DMS53 treated with DMSO at 0.1 percent for 48 hours (cell line): ENCODE measurements around the gene FRG2.
"Not testable (repeated sequence)": the region's sequence is repeated elsewhere in the genome, so short reads cannot be mapped to it uniquely, and the experiment has no call there.

Source experiments
- DNase-seq: peaks from one replicate; lab custom pipeline; 2025; ENCODE audit not compliant: unreplicated experiment; lab: John Stamatoyannopoulos, UW

Gene FRG2

DNA sequence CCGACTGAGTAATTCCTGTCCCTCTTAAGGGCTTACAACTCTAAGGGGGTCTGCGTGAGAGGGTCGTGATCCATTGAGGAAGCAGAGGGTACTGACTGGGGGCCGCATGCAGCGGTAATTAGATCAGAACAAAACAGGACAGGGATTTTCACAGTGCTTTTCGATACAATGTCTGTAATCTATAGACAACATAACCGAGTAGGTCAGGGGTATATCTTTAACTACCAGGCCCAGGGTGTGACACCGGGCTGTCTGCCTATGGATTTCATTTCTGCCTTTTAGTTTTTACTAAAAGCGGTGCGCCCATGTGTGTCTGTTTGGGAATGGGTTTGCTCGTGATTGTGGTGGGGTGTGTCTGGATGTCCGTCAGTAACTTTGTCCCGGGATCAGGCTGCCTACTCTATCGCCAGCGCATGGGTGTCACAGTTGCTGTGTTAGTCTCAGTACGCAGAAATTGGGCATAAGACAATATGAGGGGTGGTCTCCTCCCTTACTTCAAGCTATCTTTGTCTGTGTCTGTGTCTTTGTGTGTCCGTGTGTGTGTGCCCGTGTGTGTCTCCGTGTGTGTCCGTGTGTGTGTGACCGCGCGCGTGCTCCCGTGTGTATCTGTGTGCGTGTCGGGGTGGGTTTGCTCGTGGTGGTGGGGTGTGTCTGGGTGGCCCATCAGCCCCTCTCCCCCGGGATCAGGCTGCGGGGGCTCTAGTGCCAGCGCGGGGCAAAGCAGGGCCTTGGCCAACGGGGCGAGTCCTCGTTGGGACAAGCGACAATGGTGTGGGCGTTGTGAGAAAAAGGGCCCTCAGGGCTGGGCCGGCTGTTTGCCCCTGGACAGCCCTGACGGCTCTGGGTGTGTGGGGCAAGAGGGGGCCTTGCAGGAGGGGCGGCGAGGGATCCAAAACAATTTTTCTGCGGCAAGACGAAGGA, 10.4 kb downstream of the FRG2 start:
- DNase-seq = no peak

- no peak for DNase-seq
Measured at GRCh38 chr4:190015538-190016368, 11.3 kb downstream of the FRG2 start.

GRCh38 chr4:190014771-190015537, 12.1 kb downstream of the FRG2 start:
- no peak for DNase-seq

- DNase-seq = not testable (repeated sequence)
Measured at GRCh38 chr4:189989941-189990340, 37.1 kb downstream of the FRG2 start.

DNA sequence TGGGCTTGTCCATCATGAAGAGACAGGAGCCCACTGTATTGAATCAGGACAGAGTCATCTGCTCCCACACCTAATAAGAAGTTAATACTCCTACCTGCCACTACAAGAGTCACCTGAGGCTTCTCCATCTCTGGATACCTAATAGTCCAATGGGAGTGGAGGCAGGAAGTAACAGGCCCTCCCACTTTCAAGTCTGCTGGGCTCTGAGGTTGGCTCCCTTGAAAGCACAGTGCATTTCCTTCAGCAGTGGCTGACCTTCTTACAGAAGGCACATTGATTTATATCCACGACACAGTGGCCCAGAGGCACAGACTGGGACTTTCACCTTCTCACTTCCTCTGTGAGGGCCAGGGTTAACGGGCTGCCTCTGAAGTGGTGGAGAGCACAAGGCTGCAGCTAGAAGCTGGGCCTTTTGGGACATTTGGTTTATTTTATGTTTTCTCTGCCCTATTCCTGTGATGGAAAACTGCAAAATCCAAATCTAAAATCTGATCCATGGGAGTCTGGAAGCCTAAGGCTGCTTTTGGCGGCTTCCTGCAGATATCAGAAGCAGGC, 38.1 kb downstream of the FRG2 start:
- DNase-seq = no peak

DNA sequence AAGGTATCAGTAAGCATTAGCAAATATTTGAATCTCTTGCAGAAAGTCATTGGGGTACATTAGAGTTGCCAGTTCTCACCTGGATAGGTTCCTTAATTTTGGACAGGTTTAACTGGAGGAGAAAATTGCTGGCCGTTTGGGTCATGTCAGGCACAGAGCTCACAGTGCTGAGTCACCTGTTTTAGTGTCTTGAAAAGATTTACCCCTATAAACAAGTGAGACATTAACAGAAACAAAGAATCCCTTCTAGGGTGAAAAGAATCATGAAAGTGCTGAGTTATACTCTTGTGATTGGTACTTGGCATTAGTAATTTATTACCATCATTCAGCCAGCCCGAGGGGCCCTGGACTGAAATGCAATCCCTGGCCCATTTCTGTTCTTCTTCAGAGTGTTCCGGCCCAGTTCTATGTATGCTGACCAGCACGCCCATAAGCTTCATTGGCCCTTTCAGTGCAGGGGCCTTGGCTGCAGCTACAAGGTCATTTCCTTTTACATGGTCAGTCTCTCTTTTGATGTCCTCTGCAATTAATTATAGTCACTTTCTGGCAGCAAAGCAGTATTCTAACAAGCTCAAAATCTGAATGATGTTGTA, 41.3 kb downstream of the FRG2 start:
- DNase-seq = not testable (repeated sequence)

- not testable (repeated sequence) for DNase-seq
Measured at GRCh38 chr4:189984661-189985060, 42.4 kb downstream of the FRG2 start.

GRCh38 chr4:189983916-189984526, 43.0 kb downstream of the FRG2 start:
- not testable (repeated sequence) for DNase-seq

GRCh38 chr4:189981970-189982369, 45.1 kb downstream of the FRG2 start:
- no peak for DNase-seq

- DNase-seq = not testable (repeated sequence)
Measured at GRCh38 chr4:189980292-189980691, 46.8 kb downstream of the FRG2 start.

DNA sequence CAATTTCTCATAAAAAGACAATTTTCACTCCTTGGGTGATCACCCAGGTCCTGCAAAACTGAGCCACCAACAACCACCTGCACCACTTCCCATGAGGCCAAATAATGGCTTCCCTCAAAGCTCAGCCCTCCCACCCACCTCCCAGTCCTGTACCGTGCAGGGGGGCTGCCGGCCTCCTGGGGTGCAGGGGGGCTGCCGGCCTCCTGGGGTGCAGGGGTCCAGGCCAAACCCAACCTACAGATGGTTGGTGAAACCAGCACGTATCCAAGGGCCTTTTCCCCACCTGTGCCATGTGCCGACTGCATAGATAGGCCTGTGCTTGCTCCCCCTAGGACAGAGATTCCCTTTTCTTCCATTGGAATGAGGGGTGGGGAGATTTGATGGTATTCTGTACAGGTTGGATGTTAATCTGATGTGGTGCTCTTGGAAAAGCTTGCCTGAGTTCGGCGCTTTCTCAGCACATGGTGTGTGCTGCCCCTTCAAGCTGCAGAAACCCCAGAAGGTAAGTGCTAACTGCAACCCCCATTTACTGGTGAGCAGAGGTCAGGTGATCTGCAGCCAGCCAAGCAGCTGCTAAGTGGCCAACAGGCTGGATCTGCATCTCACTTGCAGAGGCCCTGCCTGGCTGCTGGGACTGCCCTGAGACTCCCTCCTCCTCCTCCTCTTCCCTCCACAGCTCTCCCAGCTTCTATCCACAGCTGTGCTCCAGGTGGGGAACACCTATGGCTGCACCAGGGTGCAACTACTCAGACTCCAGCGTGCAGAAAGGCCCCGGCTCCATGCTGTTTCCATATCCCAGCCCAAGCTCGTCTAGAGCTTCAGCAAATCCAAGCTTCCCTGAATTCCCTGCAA, 47.6 kb downstream of the FRG2 start:
- no peak for DNase-seq
